ENCODE results near the gene LRG1. TPM values are rescaled to one million over a fixed set of nuclear protein-coding genes. Genes with fewer than 3 reads are reported as not detected.

The LRG1 gene, protein sequence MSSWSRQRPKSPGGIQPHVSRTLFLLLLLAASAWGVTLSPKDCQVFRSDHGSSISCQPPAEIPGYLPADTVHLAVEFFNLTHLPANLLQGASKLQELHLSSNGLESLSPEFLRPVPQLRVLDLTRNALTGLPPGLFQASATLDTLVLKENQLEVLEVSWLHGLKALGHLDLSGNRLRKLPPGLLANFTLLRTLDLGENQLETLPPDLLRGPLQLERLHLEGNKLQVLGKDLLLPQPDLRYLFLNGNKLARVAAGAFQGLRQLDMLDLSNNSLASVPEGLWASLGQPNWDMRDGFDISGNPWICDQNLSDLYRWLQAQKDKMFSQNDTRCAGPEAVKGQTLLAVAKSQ
- not detected in 2 replicates for total RNA-seq

DNA sequence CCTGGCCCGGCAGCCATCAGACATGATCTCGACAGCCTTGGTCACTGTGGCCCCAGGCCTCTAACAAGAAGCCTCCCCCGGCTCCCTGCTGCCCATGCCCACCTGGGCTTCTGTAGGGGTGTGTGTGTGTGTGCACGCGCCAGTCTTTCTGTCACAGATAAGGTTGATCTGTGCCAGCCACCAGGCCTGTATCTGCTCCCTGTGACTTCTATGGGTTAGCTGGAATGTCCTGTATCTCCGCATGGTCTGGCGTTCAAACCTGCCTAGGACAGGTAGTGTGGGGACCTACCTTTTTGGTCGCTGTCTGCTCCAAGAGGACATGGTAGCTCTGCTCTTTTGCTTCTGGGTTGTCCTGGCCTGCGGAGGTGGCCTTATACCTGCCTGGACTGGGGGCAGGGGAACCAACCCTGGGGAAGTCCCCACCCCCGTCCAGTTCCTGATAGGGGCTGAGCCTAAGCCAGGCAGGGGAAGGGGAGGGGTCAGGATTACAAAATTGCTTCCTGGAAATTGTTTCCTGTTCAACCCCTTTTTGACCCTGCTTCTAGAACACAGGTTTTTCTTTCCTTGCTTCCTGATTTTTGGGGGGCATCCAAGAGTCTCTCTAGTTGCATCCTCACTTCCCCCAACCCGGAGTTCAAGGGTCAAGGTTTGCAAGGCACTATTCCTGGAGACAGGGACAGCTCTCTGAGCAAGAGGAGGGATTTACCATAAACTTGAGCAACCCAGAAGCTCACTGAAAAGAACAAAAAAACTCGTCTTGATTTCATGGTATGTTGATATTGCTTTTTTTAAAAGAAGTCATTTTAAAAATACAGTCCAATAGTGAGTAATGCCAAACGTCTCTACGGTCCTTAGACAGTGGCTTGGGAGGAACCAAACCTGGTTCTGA lies at the start of gene LRG1:
LRG1 (minus strand) TSS at position 344 of the 889 bp plus-strand sequence; CDS start at position 321, 23 bp downstream.

DNA sequence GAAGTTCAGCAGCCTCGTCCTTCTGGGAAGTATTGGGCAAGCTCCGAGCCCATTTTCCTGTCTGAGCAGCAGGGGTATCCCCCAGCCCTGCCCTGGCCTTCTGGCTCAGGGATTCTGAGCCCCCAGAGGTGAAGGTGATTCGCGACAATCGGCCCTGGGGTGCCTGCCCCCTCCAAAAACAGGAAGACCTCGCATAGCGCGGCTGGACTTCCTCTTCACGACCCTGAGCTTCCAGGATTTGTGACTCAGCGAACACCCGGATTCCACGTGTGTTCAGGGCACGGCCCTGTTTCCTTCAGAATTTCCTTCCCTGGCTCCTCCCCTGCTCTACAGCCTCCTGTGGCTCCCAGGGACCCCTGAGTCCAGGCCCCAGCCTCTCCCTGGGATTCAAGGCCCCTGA lies 19.7 kb upstream of the LRG1 start, which contains the start of gene SEMA6B:
SEMA6B (minus strand) TSS at position 116 of the 400 bp plus-strand sequence. CDS start 1,227 bp downstream, outside the sequence.

DNA sequence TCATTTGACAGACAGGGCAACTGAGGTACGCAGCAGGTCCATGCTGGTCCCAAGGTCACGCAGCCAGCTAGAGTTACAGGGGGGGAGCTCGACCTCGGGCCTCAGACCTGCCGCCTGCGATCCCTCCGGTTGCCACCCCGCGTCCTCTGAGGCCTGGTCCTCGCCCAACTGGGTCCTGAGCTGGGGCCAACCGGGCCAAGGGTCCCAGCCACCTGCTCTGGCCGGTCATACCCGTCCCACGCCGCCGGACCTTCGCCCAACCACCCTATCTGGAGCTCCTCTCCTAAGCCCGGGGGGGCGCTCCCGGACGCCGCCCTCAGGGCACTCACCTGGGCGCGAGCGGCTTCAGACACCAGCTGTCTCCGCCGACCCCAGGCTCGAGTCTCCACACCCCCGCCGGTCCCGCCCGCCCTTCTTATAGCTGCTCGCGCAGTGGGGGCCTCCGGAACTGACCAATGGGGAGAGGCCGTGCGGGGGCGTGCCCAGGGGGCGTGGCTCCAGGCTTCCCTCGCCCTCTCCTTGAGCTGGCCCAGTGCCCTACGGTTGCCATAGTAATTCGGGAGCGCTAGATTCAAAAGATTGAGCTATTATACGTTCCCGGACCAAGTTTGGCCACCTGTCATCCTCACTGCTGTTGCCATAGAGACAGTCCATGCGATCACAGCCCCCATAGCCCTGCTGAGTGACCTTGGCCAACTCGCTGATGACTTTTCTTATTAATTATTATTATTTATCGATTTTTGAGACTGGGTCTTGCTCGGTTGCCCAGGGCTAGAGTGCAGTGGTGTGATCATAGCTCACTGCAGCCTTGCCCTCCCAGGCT lies 4.8 kb downstream of the LRG1 start, which contains the start of gene PLIN5:
PLIN5 (minus strand) TSS at position 389 of the 823 bp plus-strand sequence. CDS start 1,150 bp downstream, outside the sequence.

DNA sequence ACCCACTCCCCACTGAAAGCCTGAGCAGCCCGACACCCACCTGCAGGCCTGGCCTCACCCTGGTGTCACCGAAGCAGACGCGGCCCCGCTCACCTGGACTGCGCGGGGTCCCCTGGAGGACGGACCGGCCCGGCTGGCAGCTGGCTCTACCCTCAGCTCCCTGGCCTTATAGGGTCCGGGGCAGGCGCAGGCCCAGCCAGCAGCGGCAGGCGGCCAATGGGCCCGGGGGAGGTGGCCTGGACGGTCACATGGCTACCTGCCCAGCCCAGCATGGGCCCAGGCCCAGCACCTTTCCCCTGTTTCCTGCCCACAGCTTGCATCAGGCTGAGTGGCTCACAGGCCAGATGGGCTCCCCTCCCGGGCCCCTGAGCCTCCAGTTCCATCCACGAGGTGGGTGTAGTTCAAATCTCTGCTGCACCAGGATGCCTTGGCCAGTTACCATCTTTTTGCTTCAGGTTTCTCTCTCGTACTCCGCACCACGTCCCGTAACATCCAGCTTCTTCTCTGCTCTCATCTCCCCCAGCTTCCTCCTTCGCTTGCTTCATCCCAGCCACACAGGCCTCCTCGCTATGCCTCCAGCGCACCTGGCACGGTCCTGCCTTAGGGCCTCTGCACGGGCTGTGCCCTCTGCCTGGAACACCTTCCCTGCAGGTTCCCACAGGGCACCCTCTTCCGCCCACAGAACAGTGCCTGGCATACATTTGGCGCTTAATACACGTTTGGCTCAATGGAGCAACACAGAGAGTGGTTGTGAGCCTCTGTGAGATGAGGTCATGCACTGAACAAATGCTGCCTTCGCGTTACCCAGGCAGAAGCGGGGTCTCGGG lies 21.3 kb downstream of the LRG1 start, which contains the start of gene PLIN4:
PLIN4 (minus strand) TSS at position 142 of the 827 bp plus-strand sequence. CDS start 214 bp downstream, outside the sequence.

Other genes starting within 250 kb of the LRG1 start
- gene TMIGD2, start 237.6 kb downstream of the LRG1 start, total RNA-seq = not detected in 2 replicates
- 4.5 and 12.8 TPM in 2 replicates for gene FSD1, start 235.4 kb downstream of the LRG1 start, total RNA-seq
- gene STAP2, start 201.2 kb downstream of the LRG1 start, total RNA-seq = 2.3 and 5.6 TPM in 2 replicates
- 3.8 and 4.5 TPM in 2 replicates for gene MPND, start 196.5 kb downstream of the LRG1 start, total RNA-seq
- 25.7 and 56.7 TPM in 2 replicates for gene SH3GL1, start 139.5 kb downstream of the LRG1 start, total RNA-seq
- gene CHAF1A, start 137.4 kb downstream of the LRG1 start, total RNA-seq = 3.9 and 33.7 TPM in 2 replicates
- 78.4 and 90.2 TPM in 2 replicates for gene UBXN6, start 82.2 kb downstream of the LRG1 start, total RNA-seq
- 38.6 and 69.4 TPM in 2 replicates for gene HDGFL2, start 67.7 kb downstream of the LRG1 start, total RNA-seq
- gene PLIN4, start 21.6 kb downstream of the LRG1 start, total RNA-seq = 0.28 TPM in 1 of 2 replicates, not detected in the other
- gene PLIN5, start 4.8 kb downstream of the LRG1 start, total RNA-seq = not detected in 2 replicates
- 0.56 and 0.58 TPM in 2 replicates for gene SEMA6B, start 19.6 kb upstream of the LRG1 start, total RNA-seq
- gene TNFAIP8L1, start 99.5 kb upstream of the LRG1 start, total RNA-seq = 2.8 and 5.0 TPM in 2 replicates
- gene MYDGF, start 130.3 kb upstream of the LRG1 start, total RNA-seq = 212 and 239 TPM in 2 replicates
- gene DPP9, start 183.8 kb upstream of the LRG1 start, total RNA-seq = 23.4 and 51.2 TPM in 2 replicates